ENCODE results near the gene MARCHF3.

DNA sequence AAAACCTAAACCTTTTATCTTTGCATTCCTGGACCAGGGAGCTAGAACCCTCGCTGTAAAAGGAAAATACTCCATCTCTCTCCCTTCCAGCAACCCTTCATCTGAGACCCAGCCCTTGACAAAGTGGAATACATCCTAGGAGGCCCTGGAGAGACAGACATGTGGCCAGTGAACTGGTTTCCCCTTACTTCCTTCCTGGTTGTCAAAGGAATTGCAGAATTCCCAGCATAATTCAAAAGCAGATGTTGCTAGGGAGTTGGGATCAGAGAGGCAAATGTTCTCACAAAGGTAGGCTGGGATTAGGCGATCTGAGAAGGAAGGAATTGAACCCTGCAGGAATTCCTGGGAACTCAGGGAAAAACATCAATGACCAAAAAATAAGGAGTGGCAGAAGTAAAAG is 80.9 kb downstream of the MARCHF3 start:
- TF ChIP-seq CTCF (conservative IDR thresholded peaks at IDR 0.05) (no peak), ZFX (IDR thresholded peaks at IDR 0.05) (no peak)

All from C4-2B (cell line).